ENCODE results near the gene MRPL30. TPM values are rescaled to one million over a fixed set of nuclear protein-coding genes. Genes with fewer than 3 reads are reported as not detected.
A peak's percentile ranks its signal among the peaks of the same experiment; 100 is the strongest.

MRPL30 gene
- total and polyA plus RNA-seq, 2 donors (not counting 1 experiment from before 2014, with no cell fraction given): 26.8 to 39.3 TPM

- no peak overlapping the region for H3K27ac ChIP-seq (ENCODE audit: insufficient read depth, low read length)
- H2AFZ ChIP-seq (ENCODE audit: low read length): peak overlapping the region; percentile 87
- H3K9ac ChIP-seq (ENCODE audit: insufficient read depth, low read length): peak overlapping the region; percentile 37
- no peaks in the 10 kb centered on the region for H4K20me1 ChIP-seq (ENCODE audit: control insufficient read depth, extremely low read depth, insufficient read depth, low read length)
- TF ChIP-seq, protein P1, sequence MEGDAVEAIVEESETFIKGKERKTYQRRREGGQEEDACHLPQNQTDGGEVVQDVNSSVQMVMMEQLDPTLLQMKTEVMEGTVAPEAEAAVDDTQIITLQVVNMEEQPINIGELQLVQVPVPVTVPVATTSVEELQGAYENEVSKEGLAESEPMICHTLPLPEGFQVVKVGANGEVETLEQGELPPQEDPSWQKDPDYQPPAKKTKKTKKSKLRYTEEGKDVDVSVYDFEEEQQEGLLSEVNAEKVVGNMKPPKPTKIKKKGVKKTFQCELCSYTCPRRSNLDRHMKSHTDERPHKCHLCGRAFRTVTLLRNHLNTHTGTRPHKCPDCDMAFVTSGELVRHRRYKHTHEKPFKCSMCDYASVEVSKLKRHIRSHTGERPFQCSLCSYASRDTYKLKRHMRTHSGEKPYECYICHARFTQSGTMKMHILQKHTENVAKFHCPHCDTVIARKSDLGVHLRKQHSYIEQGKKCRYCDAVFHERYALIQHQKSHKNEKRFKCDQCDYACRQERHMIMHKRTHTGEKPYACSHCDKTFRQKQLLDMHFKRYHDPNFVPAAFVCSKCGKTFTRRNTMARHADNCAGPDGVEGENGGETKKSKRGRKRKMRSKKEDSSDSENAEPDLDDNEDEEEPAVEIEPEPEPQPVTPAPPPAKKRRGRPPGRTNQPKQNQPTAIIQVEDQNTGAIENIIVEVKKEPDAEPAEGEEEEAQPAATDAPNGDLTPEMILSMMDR (conservative IDR thresholded peaks at IDR 0.05 in 1 of 2, IDR thresholded peaks at IDR 0.05 in 1 of 2; ENCODE audit: low read depth in 1 of 2, low read length in 2 of 2): no peak
- TF ChIP-seq EZH2 (IDR thresholded peaks at IDR 0.05; ENCODE audit: low read length, missing control alignments): no peak
- peak overlapping the region; percentile 63 to 91 (median 74) for H3K4me3 ChIP-seq (replicated peaks in 1 of 4; ENCODE audit: control extremely low read depth in 1 of 4, insufficient read depth in 1 of 4, low read depth in 3 of 4, low read length in 4 of 4)
- H3K27me3 ChIP-seq (ENCODE audit: control insufficient read depth, insufficient read depth, low read length): no peaks in the 10 kb centered on the region
- H3K4me1 ChIP-seq (ENCODE audit: control insufficient read depth, extremely low read depth, insufficient read depth, low read length): peaks cover 2% of the 10 kb centered on the region
- no peaks in the 10 kb centered on the region for H3K79me2 ChIP-seq (ENCODE audit: control insufficient read depth, insufficient read depth, low read length)
- DNase-seq (ENCODE audit: low read depth in 2 of 2): peak in 1 of 2 donors; percentile 23
- no peaks in the 10 kb centered on the region for H3K9me3 ChIP-seq (ENCODE audit: control insufficient read depth, insufficient read depth, low read depth, low read length)
- H3K36me3 ChIP-seq (ENCODE audit: control insufficient read depth, insufficient read depth, low read length): no peaks in the 10 kb centered on the region
- peak overlapping the region; percentile 85 for H3K4me2 ChIP-seq (ENCODE audit: extremely low read depth, insufficient read depth, low read length)
Measured at GRCh38 chr2:99140056-99140859, 40.7 kb upstream of the MRPL30 start.

DNA sequence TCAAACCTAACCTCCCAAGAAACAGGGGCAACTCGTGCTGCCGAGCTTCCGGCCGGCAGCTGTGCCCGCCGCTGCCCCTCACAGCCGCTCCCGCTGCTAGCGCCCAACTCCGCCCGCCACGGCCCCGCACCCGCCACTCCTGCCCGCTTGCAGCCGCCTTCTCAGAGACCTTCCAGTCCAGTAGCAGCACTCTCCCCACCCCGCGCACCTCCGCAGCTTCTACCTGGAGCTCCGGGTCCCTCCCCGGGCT is 40.2 kb upstream of the MRPL30 start:
- no peaks in the 10 kb centered on the region for H3K9me3 ChIP-seq (ENCODE audit: control insufficient read depth, insufficient read depth, low read depth, low read length)
- peak overlapping the region; percentile 85 for H3K4me2 ChIP-seq (ENCODE audit: extremely low read depth, insufficient read depth, low read length)
- no peaks in the 10 kb centered on the region for H3K36me3 ChIP-seq (ENCODE audit: control insufficient read depth, insufficient read depth, low read length)
- peak overlapping the region; percentile 37 for H3K9ac ChIP-seq (ENCODE audit: insufficient read depth, low read length)
- TF ChIP-seq EZH2 (IDR thresholded peaks at IDR 0.05; ENCODE audit: low read length, missing control alignments): no peak
- TF ChIP-seq, protein P1 (conservative IDR thresholded peaks at IDR 0.05 in 1 of 2, IDR thresholded peaks at IDR 0.05 in 1 of 2; ENCODE audit: low read depth in 1 of 2, low read length in 2 of 2): no peak
- H2AFZ ChIP-seq (ENCODE audit: low read length): peak overlapping the region; percentile 87
- peaks cover 2% of the 10 kb centered on the region for H3K4me1 ChIP-seq (ENCODE audit: control insufficient read depth, extremely low read depth, insufficient read depth, low read length)
- no peaks in the 10 kb centered on the region for H3K79me2 ChIP-seq (ENCODE audit: control insufficient read depth, insufficient read depth, low read length)
- H3K27ac ChIP-seq (ENCODE audit: insufficient read depth, low read length): no peak overlapping the region
- H4K20me1 ChIP-seq (ENCODE audit: control insufficient read depth, extremely low read depth, insufficient read depth, low read length): no peaks in the 10 kb centered on the region
- peak in 1 of 2 donors; percentile 23 for DNase-seq (ENCODE audit: low read depth in 2 of 2)
- peak overlapping the region; percentile 63 to 91 (median 74) for H3K4me3 ChIP-seq (replicated peaks in 1 of 4; ENCODE audit: control extremely low read depth in 1 of 4, insufficient read depth in 1 of 4, low read depth in 3 of 4, low read length in 4 of 4)
- no peaks in the 10 kb centered on the region for H3K27me3 ChIP-seq (ENCODE audit: control insufficient read depth, insufficient read depth, low read length)

GRCh38 chr2:99141110-99142108 is 39.6 kb upstream of the MRPL30 start, which contains the start of gene C2orf15:
Gene C2orf15, plus strand, starts transcription at chr2:99141707. Its CDS starts 8,852 bp downstream, at chr2:99150559.
- H4K20me1 ChIP-seq (ENCODE audit: control insufficient read depth, extremely low read depth, insufficient read depth, low read length): no peaks in the 10 kb centered on the region
- no peaks in the 10 kb centered on the region for H3K9me3 ChIP-seq (ENCODE audit: control insufficient read depth, insufficient read depth, low read depth, low read length)
- H3K4me1 ChIP-seq (ENCODE audit: control insufficient read depth, extremely low read depth, insufficient read depth, low read length): peaks cover 2% of the 10 kb centered on the region
- no peak within 1 kb of the TSS for H3K27ac ChIP-seq (ENCODE audit: insufficient read depth, low read length)
- peak; percentile 78 to 82 for DNase-seq (ENCODE audit: low read depth in 2 of 2)
- TF ChIP-seq, protein P1 (conservative IDR thresholded peaks at IDR 0.05 in 1 of 2, IDR thresholded peaks at IDR 0.05 in 1 of 2; ENCODE audit: low read depth in 1 of 2, low read length in 2 of 2): no peak
- TF ChIP-seq EZH2 (IDR thresholded peaks at IDR 0.05; ENCODE audit: low read length, missing control alignments): no peak
- no peaks in the 10 kb centered on the region for H3K27me3 ChIP-seq (ENCODE audit: control insufficient read depth, insufficient read depth, low read length)
- no peaks in the 10 kb centered on the region for H3K36me3 ChIP-seq (ENCODE audit: control insufficient read depth, insufficient read depth, low read length)
- peak within 1 kb of the TSS; percentile 63 to 91 (median 74) for H3K4me3 ChIP-seq (replicated peaks in 1 of 4; ENCODE audit: control extremely low read depth in 1 of 4, insufficient read depth in 1 of 4, low read depth in 3 of 4, low read length in 4 of 4)
- peak within 1 kb of the TSS; percentile 87 for H2AFZ ChIP-seq (ENCODE audit: low read length)
- H3K4me2 ChIP-seq (ENCODE audit: extremely low read depth, insufficient read depth, low read length): peak within 1 kb of the TSS; percentile 85
- no peaks in the 10 kb centered on the region for H3K79me2 ChIP-seq (ENCODE audit: control insufficient read depth, insufficient read depth, low read length)
- H3K9ac ChIP-seq (ENCODE audit: insufficient read depth, low read length): peak within 1 kb of the TSS; percentile 42

Measured in fibroblast of lung (primary cell).